Keratinocyte (primary cell): Measurements from ENCODE around the gene BTN3A1. TPM values are rescaled to one million over a fixed set of nuclear protein-coding genes. Genes with fewer than 3 reads are reported as not detected.

ENCODE experiments used
- DNase-seq: peaks from one replicate; pipeline ENCODE4 v3.0.0-alpha.2; 2011; ENCODE audit warnings: low read depth, missing footprints, low spot score
- FAIRE-seq: peaks from 2 replicates; lab custom pipeline; 2011; peaks lifted over from hg19 to GRCh38; lab: Jason Lieb, UNC
- H2AFZ ChIP-seq: 2 replicates; pipeline ENCODE4 v1.6.0; 2012; ENCODE audit warnings: low read length, control low read depth, inconsistent platforms; ENCODE audit not compliant: control insufficient read depth
- H3K27ac ChIP-seq: 2 replicates; pipeline ENCODE4 v1.5.1; 2011; ENCODE audit warnings: low read length; ENCODE audit not compliant: control insufficient read depth, insufficient read depth
- H3K27me3 ChIP-seq: 3 replicates; pipeline ENCODE4 v1.6.0; 2011; ENCODE audit warnings: low read length; ENCODE audit not compliant: control insufficient read depth, insufficient read depth; ENCODE audit errors: extremely low read depth
- H3K36me3 ChIP-seq, 2 experiments: 2 replicates in 1 of 2; 3 replicates in 1 of 2; pipeline ENCODE4 v1.5.1; 2011; ENCODE audit warnings: low read length in 2 of 2, mild to moderate bottlenecking in 1 of 2; ENCODE audit not compliant: control insufficient read depth in 2 of 2, insufficient read depth in 2 of 2; ENCODE audit errors: extremely low read depth in 1 of 2
- H3K4me1 ChIP-seq: 3 replicates; pipeline ENCODE4 v1.5.1; 2011; ENCODE audit warnings: low read length; ENCODE audit not compliant: control insufficient read depth, insufficient read depth; ENCODE audit errors: extremely low read depth
- H3K4me2 ChIP-seq: 3 replicates; pipeline ENCODE4 v1.6.0; 2011; ENCODE audit warnings: low read depth, low read length; ENCODE audit not compliant: control insufficient read depth, insufficient read depth; ENCODE audit errors: extremely low read depth
- H3K4me3 ChIP-seq, 3 experiments: fragments of 200-600 bp in 1 of 3; sonication (generic) in 1 of 3; 2 replicates in 2 of 3; 3 replicates in 1 of 3; pipeline ENCODE4 v1.5.1; 2011 to 2016; ENCODE audit warnings: low read length in 3 of 3, mild to moderate bottlenecking in 3 of 3, control low read depth in 2 of 3, inconsistent platforms in 1 of 3, low read depth in 1 of 3, mixed read lengths in 1 of 3, mixed run types in 1 of 3, moderate library complexity in 1 of 3; ENCODE audit not compliant: control insufficient read depth in 2 of 3, insufficient read depth in 2 of 3; ENCODE audit errors: extremely low read depth in 1 of 3
- H3K79me2 ChIP-seq: 2 replicates; pipeline ENCODE4 v1.6.0; 2012; ENCODE audit warnings: low read length; ENCODE audit not compliant: control insufficient read depth, insufficient read depth
- H3K9ac ChIP-seq: 3 replicates; pipeline ENCODE4 v1.6.0; 2011; ENCODE audit warnings: low read length; ENCODE audit not compliant: control insufficient read depth, insufficient read depth; ENCODE audit errors: extremely low read depth
- H3K9me1 ChIP-seq: 3 replicates; pipeline ENCODE4 v1.6.0; 2011; ENCODE audit warnings: low read length; ENCODE audit not compliant: control insufficient read depth, insufficient read depth; ENCODE audit errors: extremely low read depth
- H3K9me3 ChIP-seq: 2 replicates; pipeline ENCODE4 v1.5.1; 2012; ENCODE audit warnings: low read depth, low read length; ENCODE audit not compliant: control insufficient read depth
- H4K20me1 ChIP-seq: 3 replicates; pipeline ENCODE4 v1.6.0; 2011; ENCODE audit warnings: low read length; ENCODE audit not compliant: control insufficient read depth, insufficient read depth; ENCODE audit errors: extremely low read depth
- EZH2 ChIP-seq: IDR thresholded peaks from one replicate; pipeline ENCODE4 v1.6.1; 2012; ENCODE audit warnings: inconsistent platforms, mild to moderate bottlenecking, low read length, moderate library complexity
- dilution Hi-C: fragments of 300-500 bp; cut with MboI; formaldehyde crosslinking; loops from one replicate; pipeline ENCODE4 v1.7.0; 2020; ENCODE audit warnings: low sequenced_read_pairs; ENCODE audit not compliant: extremely low pct_ligation_motif_present
- polyA plus RNA-seq, 5 experiments: library from polyadenylated mRNA; depleted of rRNA in 3 of 5; stranded (reverse) in 3 of 5; stranded (forward) in 1 of 5; unstranded in 1 of 5; fragments of >200 nt; gene quantifications; 1 replicate in 1 of 5; 2 replicates in 3 of 5; 3 replicates in 1 of 5; pipeline versions ENCODE4 v1.2.1 to v1.2.3, GENCODE V29; 2011 to 2012; ENCODE audit warnings: missing spikeins in 2 of 5, low read depth in 1 of 5, low replicate concordance in 1 of 5
- TF ChIP-seq, protein P1 (sequence below), 3 experiments: IDR thresholded peaks in 1 of 3; conservative IDR thresholded peaks in 1 of 3; optimal IDR thresholded peaks in 1 of 3; 2 replicates in 2 of 3; 3 replicates in 1 of 3; pipeline versions ENCODE3 to v1.5.1; 2011; ENCODE audit warnings: low read length in 3 of 3, mild to moderate bottlenecking in 3 of 3, moderate library complexity in 2 of 3, control low read depth in 1 of 3, inconsistent platforms in 1 of 3; ENCODE audit not compliant: insufficient read depth in 2 of 3; ENCODE audit errors: extremely low read depth in 1 of 3

Gene BTN3A1
- polyA plus RNA-seq, 1 donor (not counting 4 experiments of a cell fraction or from before 2014, with no cell fraction given), result 6.9 TPM

DNA sequence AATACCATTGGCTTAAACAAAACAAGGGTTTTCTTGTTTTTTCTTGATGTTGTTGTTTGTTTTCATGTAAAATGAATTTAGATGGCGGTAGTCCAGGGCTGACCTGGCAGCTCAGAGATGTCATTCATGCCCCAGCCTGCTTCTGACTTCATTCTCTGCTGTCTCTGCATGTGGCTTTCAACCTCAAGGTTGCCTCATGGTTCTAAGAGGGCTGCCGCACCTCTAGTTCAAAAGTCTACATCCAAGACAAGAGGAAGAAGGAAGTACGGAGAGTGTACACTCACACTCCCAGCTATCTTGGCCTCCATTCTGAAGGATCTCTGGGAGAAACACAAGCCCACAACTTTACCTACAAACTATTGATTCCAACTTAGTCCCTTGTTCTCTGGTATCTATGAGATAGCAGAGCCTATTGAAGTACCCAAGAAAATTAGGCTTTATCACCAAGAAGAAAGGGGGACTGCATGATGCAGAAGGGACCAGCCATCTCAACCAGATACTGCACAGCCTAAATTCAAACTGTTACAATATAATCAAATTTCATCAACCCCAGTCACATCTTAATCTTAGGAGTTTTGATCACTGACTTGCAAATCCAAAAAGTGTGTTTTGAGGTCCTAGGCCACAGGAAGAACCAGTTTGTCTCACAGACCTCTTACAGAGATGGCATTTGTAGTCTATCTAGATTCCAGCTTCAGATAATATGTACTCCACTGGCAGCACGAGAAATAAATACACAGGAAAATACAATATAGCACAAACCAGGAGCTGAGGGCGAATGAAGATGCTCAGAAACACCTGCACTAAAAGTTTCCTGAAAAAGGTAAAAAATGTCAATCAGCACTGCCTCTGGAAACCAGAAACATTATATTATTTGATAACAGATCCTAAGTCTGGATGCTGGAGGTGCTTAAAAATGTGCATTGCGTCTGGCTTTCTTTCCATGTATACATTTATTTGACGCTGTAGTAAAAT is 37.4 kb downstream of the BTN3A1 start:
- Histone ChIP-seq H3K9me1 (no peaks in the 10 kb centered on the region), H3K36me3 (no peaks in the 10 kb centered on the region), H4K20me1 (no peaks in the 10 kb centered on the region), H3K79me2 (no peaks in the 10 kb centered on the region), H3K27ac (peak overlapping the region; percentile 68), H3K4me1 (peaks cover 17% of the 10 kb centered on the region), H3K4me3 (peak overlapping the region in 2 of 3 experiments; percentile 54 to 62), H3K9ac (peak overlapping the region; percentile 73), H3K4me2 (peak overlapping the region; percentile 92), H2AFZ (peak overlapping the region; percentile 32), H3K9me3 (no peaks in the 10 kb centered on the region), H3K27me3 (no peaks in the 10 kb centered on the region)
- dilution Hi-C loops, result no loop called here
- FAIRE-seq, result no peak
- no peak for DNase-seq
- no peak for TF ChIP-seq EZH2
- TF ChIP-seq, protein P1, sequence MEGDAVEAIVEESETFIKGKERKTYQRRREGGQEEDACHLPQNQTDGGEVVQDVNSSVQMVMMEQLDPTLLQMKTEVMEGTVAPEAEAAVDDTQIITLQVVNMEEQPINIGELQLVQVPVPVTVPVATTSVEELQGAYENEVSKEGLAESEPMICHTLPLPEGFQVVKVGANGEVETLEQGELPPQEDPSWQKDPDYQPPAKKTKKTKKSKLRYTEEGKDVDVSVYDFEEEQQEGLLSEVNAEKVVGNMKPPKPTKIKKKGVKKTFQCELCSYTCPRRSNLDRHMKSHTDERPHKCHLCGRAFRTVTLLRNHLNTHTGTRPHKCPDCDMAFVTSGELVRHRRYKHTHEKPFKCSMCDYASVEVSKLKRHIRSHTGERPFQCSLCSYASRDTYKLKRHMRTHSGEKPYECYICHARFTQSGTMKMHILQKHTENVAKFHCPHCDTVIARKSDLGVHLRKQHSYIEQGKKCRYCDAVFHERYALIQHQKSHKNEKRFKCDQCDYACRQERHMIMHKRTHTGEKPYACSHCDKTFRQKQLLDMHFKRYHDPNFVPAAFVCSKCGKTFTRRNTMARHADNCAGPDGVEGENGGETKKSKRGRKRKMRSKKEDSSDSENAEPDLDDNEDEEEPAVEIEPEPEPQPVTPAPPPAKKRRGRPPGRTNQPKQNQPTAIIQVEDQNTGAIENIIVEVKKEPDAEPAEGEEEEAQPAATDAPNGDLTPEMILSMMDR (optimal IDR thresholded peaks at IDR 0.05 in 1 of 3, IDR thresholded peaks at IDR 0.05 in 1 of 3, conservative IDR thresholded peaks at IDR 0.05 in 1 of 3; ENCODE audit: extremely low read depth in 1 of 3, insufficient read depth in 2 of 3, low read length in 3 of 3), result no peak

DNA sequence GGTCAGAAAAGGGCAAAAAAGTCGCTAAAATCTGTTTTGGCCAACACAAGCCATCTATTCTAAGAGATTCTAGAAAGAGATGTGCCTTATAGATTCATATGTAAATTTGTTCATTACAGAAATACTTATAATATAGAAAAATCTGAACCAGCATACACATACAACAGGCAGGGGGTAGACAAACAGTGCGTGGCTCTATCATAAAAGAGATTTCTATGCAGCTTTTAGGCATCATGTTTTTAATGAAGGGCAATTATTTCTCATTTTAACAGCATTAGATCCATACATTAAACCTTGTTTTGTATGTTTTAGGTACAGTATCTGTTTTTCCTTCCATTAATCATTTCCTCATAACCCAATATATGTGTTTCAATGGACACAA is 38.9 kb downstream of the BTN3A1 start:
- no peaks in the 10 kb centered on the region for H3K9me1 ChIP-seq
- peak overlapping the region; percentile 69 for H2AFZ ChIP-seq
- no peaks in the 10 kb centered on the region for H3K27me3 ChIP-seq
- H3K4me1 ChIP-seq, result peaks cover 17% of the 10 kb centered on the region
- H3K4me2 ChIP-seq, result peak overlapping the region; percentile 92
- peaks cover 0 to 2% of the 10 kb centered on the region in 2 experiments for H3K36me3 ChIP-seq
- H3K79me2 ChIP-seq, result no peaks in the 10 kb centered on the region
- TF ChIP-seq, protein P1 (optimal IDR thresholded peaks at IDR 0.05 in 1 of 3, IDR thresholded peaks at IDR 0.05 in 1 of 3, conservative IDR thresholded peaks at IDR 0.05 in 1 of 3; ENCODE audit: extremely low read depth in 1 of 3, insufficient read depth in 2 of 3, low read length in 3 of 3), result no peak
- TF ChIP-seq EZH2, result no peak
- no peak for DNase-seq
- H4K20me1 ChIP-seq, result no peaks in the 10 kb centered on the region
- peak overlapping the region; percentile 73 for H3K9ac ChIP-seq
- H3K4me3 ChIP-seq, result peak overlapping the region; percentile 48 to 62 (median 54)
- H3K27ac ChIP-seq, result peak overlapping the region; percentile 68
- no peaks in the 10 kb centered on the region for H3K9me3 ChIP-seq
- dilution Hi-C loops, result no loop called here
- no peak for FAIRE-seq
